DMS53 treated with DMSO at 0.1 percent for 48 hours (cell line): Measurements from ENCODE around the gene CENPK.
"Not testable (repeated sequence)": the region's sequence is repeated elsewhere in the genome, so short reads cannot be mapped to it uniquely, and the experiment has no call there.

Experiments
- DNase-seq: peaks from one replicate; lab custom pipeline; 2025; ENCODE audit not compliant: unreplicated experiment; lab: John Stamatoyannopoulos, UW

CENPK gene

GRCh38 chr5:65508978-65509377 is 54.0 kb downstream of the CENPK start:
- no peak for DNase-seq

GRCh38 chr5:65506961-65507360 is 56.0 kb downstream of the CENPK start:
- DNase-seq, result no peak

GRCh38 chr5:65489119-65489518 is 73.8 kb downstream of the CENPK start:
- no peak for DNase-seq

GRCh38 chr5:65488038-65488687 is 74.8 kb downstream of the CENPK start:
- not testable (repeated sequence) for DNase-seq

GRCh38 chr5:65486803-65487202 is 76.2 kb downstream of the CENPK start:
- DNase-seq, result not testable (repeated sequence)

- DNase-seq, result no peak
Observed at GRCh38 chr5:65485405-65485804, 77.6 kb downstream of the CENPK start.

- peak; percentile 75 for DNase-seq
Observed at GRCh38 chr5:65483546-65484346, 79.2 kb downstream of the CENPK start.

- DNase-seq, result peak; percentile 71
Observed at GRCh38 chr5:65482736-65483545, 80.0 kb downstream of the CENPK start.

- DNase-seq, result peak; percentile 71
Observed at GRCh38 chr5:65482296-65482735, 80.7 kb downstream of the CENPK start.

GRCh38 chr5:65481635-65482295 is 81.2 kb downstream of the CENPK start, which contains the start of gene ADAMTS6:
TSS of gene ADAMTS6 (minus strand) at chr5:65481920. CDS start at chr5:65473673, 8,247 bp downstream.
- peak; percentile 65 for DNase-seq

GRCh38 chr5:65481171-65481581 is 81.8 kb downstream of the CENPK start:
- peak; percentile 21 for DNase-seq

GRCh38 chr5:65480306-65480865 is 82.6 kb downstream of the CENPK start:
- peak; percentile 35 for DNase-seq

- DNase-seq, result no peak
Observed at GRCh38 chr5:65479527-65479926, 83.4 kb downstream of the CENPK start.

GRCh38 chr5:65478336-65478735 is 84.6 kb downstream of the CENPK start:
- DNase-seq, result no peak

- no peak for DNase-seq
Observed at GRCh38 chr5:65475895-65476294, 87.1 kb downstream of the CENPK start.

- DNase-seq, result no peak
Observed at GRCh38 chr5:65475336-65475735, 87.6 kb downstream of the CENPK start.

GRCh38 chr5:65474130-65474711 is 88.7 kb downstream of the CENPK start:
- no peak for DNase-seq

- no peak for DNase-seq
Observed at GRCh38 chr5:65468633-65469032, 94.3 kb downstream of the CENPK start.
